ENCODE data around the gene MED29. TPM values are rescaled to one million over a fixed set of nuclear protein-coding genes. Genes with fewer than 3 reads are reported as not detected.

Gene MED29
- total RNA-seq, 4 donors from 2014 or later = 25.4 to 52.8 (median 41.0) TPM

- no peak for TF ChIP-seq CTCF (IDR thresholded peaks at IDR 0.05)
- no peak for TF ChIP-seq POLR2A (IDR thresholded peaks at IDR 0.05)
- no peaks in the 10 kb centered on the region for H3K9me3 ChIP-seq
- no peaks in the 10 kb centered on the region for H3K27me3 ChIP-seq
- peaks cover 0 to 90% (median 0%) of the 10 kb centered on the region in 3 donors for H3K36me3 ChIP-seq
- no peaks in the 10 kb centered on the region for H3K4me1 ChIP-seq
- H3K4me3 ChIP-seq = no peak overlapping the region
- H3K27ac ChIP-seq = no peak overlapping the region
- no peak for DNase-seq
Measured at GRCh38 chr19:39381910-39382611, 9.1 kb upstream of the MED29 start.

- Histone ChIP-seq H3K4me1 (no peaks in the 10 kb centered on the region), H3K4me3 (no peak overlapping the region), H3K9me3 (no peaks in the 10 kb centered on the region), H3K27me3 (no peaks in the 10 kb centered on the region), H3K36me3 (peaks cover 0 to 90% (median 0%) of the 10 kb centered on the region in 3 donors), H3K27ac (no peak overlapping the region)
- DNase-seq = no peak
- TF ChIP-seq CTCF (IDR thresholded peaks at IDR 0.05) (no peak), POLR2A (IDR thresholded peaks at IDR 0.05) (no peak)
Measured at GRCh38 chr19:39382991-39383828, 8.0 kb upstream of the MED29 start.

- H3K36me3 ChIP-seq = peaks cover 0 to 83% (median 0%) of the 10 kb centered on the region in 3 donors
Measured at GRCh38 chr19:39384839-39385568, 6.2 kb upstream of the MED29 start.

GRCh38 chr19:39385629-39386411, 5.4 kb upstream of the MED29 start:
- Histone ChIP-seq H3K27me3 (no peaks in the 10 kb centered on the region), H3K9me3 (no peaks in the 10 kb centered on the region), H3K27ac (no peak overlapping the region), H3K36me3 (peaks cover 0 to 75% (median 0%) of the 10 kb centered on the region in 3 donors), H3K4me3 (no peak overlapping the region), H3K4me1 (peaks cover 0 to 9% (median 4%) of the 10 kb centered on the region in 4 donors)
- no peak for TF ChIP-seq CTCF (IDR thresholded peaks at IDR 0.05)
- TF ChIP-seq POLR2A (IDR thresholded peaks at IDR 0.05) = no peak
- DNase-seq = no peak

More at GRCh38 chr19:39384839-39385568, 6.2 kb upstream of the MED29 start:
- no peaks in the 10 kb centered on the region for H3K9me3 ChIP-seq
- H3K27me3 ChIP-seq = no peaks in the 10 kb centered on the region
- no peak overlapping the region for H3K4me3 ChIP-seq
- DNase-seq = no peak
- H3K27ac ChIP-seq = no peak overlapping the region
- no peak for TF ChIP-seq POLR2A (IDR thresholded peaks at IDR 0.05)
- TF ChIP-seq CTCF (IDR thresholded peaks at IDR 0.05) = no peak
- H3K4me1 ChIP-seq = peaks cover 0 to 5% (median 2%) of the 10 kb centered on the region in 4 donors

GRCh38 chr19:39386557-39386956, 4.6 kb upstream of the MED29 start:
- peaks cover 0 to 68% (median 0%) of the 10 kb centered on the region in 3 donors for H3K36me3 ChIP-seq
- no peaks in the 10 kb centered on the region for H3K9me3 ChIP-seq
- TF ChIP-seq CTCF (IDR thresholded peaks at IDR 0.05) = no peak
- TF ChIP-seq POLR2A (IDR thresholded peaks at IDR 0.05) = no peak
- H3K4me1 ChIP-seq = peaks cover 0 to 9% (median 4%) of the 10 kb centered on the region in 4 donors
- no peaks in the 10 kb centered on the region for H3K27me3 ChIP-seq
- no peak overlapping the region for H3K4me3 ChIP-seq
- H3K27ac ChIP-seq = no peak overlapping the region
- no peak for DNase-seq

Data from Peyer's patch (tissue), 4 donors.